ENCODE measurements around the gene MLLT1. TPM values are rescaled to one million over a fixed set of nuclear protein-coding genes. Genes with fewer than 3 reads are reported as not detected.

Gene MLLT1
- total RNA-seq, 1 experiment from 2014 or later, result 54.9 TPM

- Histone ChIP-seq H3K79me2 (ENCODE audit: insufficient read depth, low read length) (no peaks in the 10 kb centered on the region), H3K4me1 (ENCODE audit: insufficient read depth, low read length) (no peaks in the 10 kb centered on the region), H4K91ac (ENCODE audit: insufficient read length, low read depth, low read length) (no peak overlapping the region), H3K27ac (ENCODE audit: insufficient read length, low read depth, low read length) (no peak overlapping the region), H2BK20ac (ENCODE audit: low read depth, low read length, poor library complexity, severe bottlenecking) (no peak overlapping the region), H3K9ac (ENCODE audit: extremely low read depth, insufficient read length, low read length) (no peak overlapping the region), H3K9me3 (ENCODE audit: control insufficient read depth, low read depth, low read length) (no peaks in the 10 kb centered on the region), H2BK12ac (ENCODE audit: insufficient read length, low read depth, low read length) (no peak overlapping the region), H3T11ph (ENCODE audit: low read length) (no peak overlapping the region), H2BK120ac (ENCODE audit: low read depth, low read length, poor library complexity, severe bottlenecking) (no peak overlapping the region), H4K20me1 (ENCODE audit: control insufficient read depth, insufficient read depth, insufficient read length) (no peaks in the 10 kb centered on the region), H3K14ac (ENCODE audit: insufficient read depth, low read length) (no peak overlapping the region), H3K4me2 (ENCODE audit: insufficient read depth, insufficient read length, low read length) (no peak overlapping the region), H3K79me1 (ENCODE audit: insufficient read depth, low read depth, low read length, poor library complexity, severe bottlenecking) (no peaks in the 10 kb centered on the region), H3K23me2 (ENCODE audit: insufficient read length, low read depth, low read length, poor library complexity, severe bottlenecking) (no peaks in the 10 kb centered on the region), H3K56ac (ENCODE audit: insufficient read length, low read depth, low read length) (no peak overlapping the region), H2BK15ac (ENCODE audit: low read depth, low read length) (no peak overlapping the region), H2AFZ (ENCODE audit: low read length) (no peak overlapping the region), H3K4ac (ENCODE audit: low read depth, low read length) (no peak overlapping the region), H2AK5ac (ENCODE audit: insufficient read length, low read length) (no peak overlapping the region), H4K5ac (ENCODE audit: insufficient read length, low read depth, low read length) (no peak overlapping the region), H2BK5ac (ENCODE audit: insufficient read length, low read length) (no peak overlapping the region), H4K8ac (replicated peaks; ENCODE audit: insufficient read length, low read depth, low read length) (no peak overlapping the region), H3K18ac (ENCODE audit: insufficient read length, low read depth, low read length) (no peak overlapping the region), H3K23ac (ENCODE audit: insufficient read length, low read depth, low read length) (no peak overlapping the region), H3K27me3 (ENCODE audit: insufficient read depth, low read length) (no peaks in the 10 kb centered on the region)
- Mint-ChIP-seq H3K36me3 (ENCODE audit: insufficient read depth in 1 of 3, low read depth in 3 of 3) (peaks cover 3 to 11% (median 11%) of the 10 kb centered on the region in 3 experiments), H3K9me3 (no peaks in the 10 kb centered on the region), H3K27me3 (ENCODE audit: low read depth) (peaks cover 2% of the 10 kb centered on the region; the same call in 1 of the 2 replicates), H3K27ac (peak overlapping the region; percentile 79 to 86 (median 80); a peak in 4 of 7 replicates), H3K4me1 (peaks cover under 1 to 1% of the 10 kb centered on the region in 2 experiments), H3K4me3 (peak overlapping the region in 1 of 2 experiments; percentile 38; a peak in 2 of 5 replicates)
- WGBS (ENCODE audit: extremely low coverage, insufficient read length, low lambda C conversion rate), result no CpG with 5 or more reads among the region's 43 CpGs
- no peak for TF ChIP-seq CTCF (conservative IDR thresholded peaks at IDR 0.05)
- DNase-seq, result no peak
These were observed 68.0 kb downstream of the MLLT1 start for GRCh38 chr19:6211632-6212402.
